Natural killer cell treated with Interleukin-12 subunit alpha and Interleukin-12 subunit beta and Interleukin-15 and Interleukin-18, amount 100 ng/mL, for 72 hours (primary cell): ENCODE results near the gene ADORA3. TPM values are rescaled to one million over a fixed set of nuclear protein-coding genes. Genes with fewer than 3 reads are reported as not detected.
A peak's percentile ranks its signal among the peaks of the same experiment; 100 is the strongest.

Experiments
- ATAC-seq, 2 donors: fragments of 150-1000 bp; cut with Tn5 transposase in 1 of 2; sonication (Bioruptor Pico), chemical (Tn5 transposase) in 1 of 2; 2 replicates each; pipeline ENCODE4 v1.10.0; 2021
- DNase-seq: peaks from one replicate; pipeline ENCODE4 v3.0.0; 2022; ENCODE audit warnings: low spot score
- H3K27ac Mint-ChIP-seq, 2 donors: 1 replicate in 1 of 2; 2 replicates in 1 of 2; pipeline ENCODE4 v1.8.0; 2022; ENCODE audit warnings: mixed read lengths in 2 of 2, mild to moderate bottlenecking in 1 of 2, moderate library complexity in 1 of 2
- H3K27me3 Mint-ChIP-seq, 2 donors: 1 replicate in 1 of 2; 2 replicates in 1 of 2; pipeline ENCODE4 v1.8.0; 2022; ENCODE audit warnings: mixed read lengths in 2 of 2
- H3K36me3 Mint-ChIP-seq: one replicate; pipeline ENCODE4 v1.8.0; 2022; ENCODE audit warnings: mixed read lengths
- H3K4me1 Mint-ChIP-seq, 2 donors: 1 replicate in 1 of 2; 2 replicates in 1 of 2; pipeline ENCODE4 v1.8.0; 2022; ENCODE audit warnings: low read depth in 2 of 2, mixed read lengths in 2 of 2, mild to moderate bottlenecking in 1 of 2
- H3K4me3 Mint-ChIP-seq: one replicate; pipeline ENCODE4 v1.8.0; 2022; ENCODE audit warnings: mixed read lengths
- H3K9me3 Mint-ChIP-seq: 2 replicates; pipeline ENCODE4 v1.8.0; 2022; ENCODE audit warnings: mixed read lengths
- total RNA-seq, 2 donors: library from RNA; stranded (reverse); gene quantifications; one replicate each; pipeline ENCODE4 v1.2.3, GENCODE V29; 2022

Gene ADORA3
- total RNA-seq, 2 donors from 2014 or later, result not detected

- no peaks in the 10 kb centered on the region for H3K36me3 Mint-ChIP-seq
- no peak for DNase-seq
- H3K27me3 Mint-ChIP-seq, result no peaks in the 10 kb centered on the region
- H3K4me1 Mint-ChIP-seq, result peaks cover 17 to 24% of the 10 kb centered on the region in 2 donors
- peak overlapping the region; percentile 76 for H3K4me3 Mint-ChIP-seq
- H3K27ac Mint-ChIP-seq, result peak overlapping the region; percentile 6 to 44
- peak; percentile 66 to 76 for ATAC-seq
- H3K9me3 Mint-ChIP-seq, result no peaks in the 10 kb centered on the region
Observed at GRCh38 chr1:111516005-111516535, 12.6 kb upstream of the ADORA3 start.

- Mint-ChIP-seq H3K36me3 (no peaks in the 10 kb centered on the region), H3K4me1 (peaks cover 17 to 24% of the 10 kb centered on the region in 2 donors), H3K27me3 (no peaks in the 10 kb centered on the region), H3K9me3 (no peaks in the 10 kb centered on the region), H3K27ac (peak overlapping the region in 1 of 2 donors; percentile 57), H3K4me3 (peak overlapping the region; percentile 76)
- DNase-seq (no peak), ATAC-seq (peak; percentile 55 to 77)
Observed at GRCh38 chr1:111515291-111516004, 12.0 kb upstream of the ADORA3 start.

- ATAC-seq (no peak), DNase-seq (no peak)
- H3K4me1 Mint-ChIP-seq, result peaks cover 22 to 32% of the 10 kb centered on the region in 2 donors
- no peaks in the 10 kb centered on the region for H3K9me3 Mint-ChIP-seq
- no peaks in the 10 kb centered on the region for H3K36me3 Mint-ChIP-seq
- no peak overlapping the region for H3K27ac Mint-ChIP-seq
- H3K4me3 Mint-ChIP-seq, result no peak overlapping the region
- no peaks in the 10 kb centered on the region for H3K27me3 Mint-ChIP-seq
Observed at GRCh38 chr1:111513410-111514020, 10.1 kb upstream of the ADORA3 start.

GRCh38 chr1:111512931-111513330 is 9.5 kb upstream of the ADORA3 start:
- H3K4me1 Mint-ChIP-seq, result peaks cover 26 to 34% of the 10 kb centered on the region in 2 donors
- H3K36me3 Mint-ChIP-seq, result no peaks in the 10 kb centered on the region
- H3K27ac Mint-ChIP-seq, result peak overlapping the region in 1 of 2 donors; percentile 26
- no peaks in the 10 kb centered on the region for H3K27me3 Mint-ChIP-seq
- no peak for DNase-seq
- no peak for ATAC-seq
- no peak overlapping the region for H3K4me3 Mint-ChIP-seq
- no peaks in the 10 kb centered on the region for H3K9me3 Mint-ChIP-seq

GRCh38 chr1:111512132-111512889 is 8.9 kb upstream of the ADORA3 start:
- ATAC-seq (no peak), DNase-seq (no peak)
- Mint-ChIP-seq H3K4me3 (no peak overlapping the region), H3K36me3 (no peaks in the 10 kb centered on the region), H3K4me1 (peaks cover 25 to 28% of the 10 kb centered on the region in 2 donors), H3K27me3 (no peaks in the 10 kb centered on the region), H3K9me3 (no peaks in the 10 kb centered on the region), H3K27ac (peak overlapping the region in 1 of 2 donors; percentile 26)

GRCh38 chr1:111511370-111511769 is 7.9 kb upstream of the ADORA3 start:
- Mint-ChIP-seq H3K27me3 (no peaks in the 10 kb centered on the region), H3K36me3 (no peaks in the 10 kb centered on the region), H3K9me3 (no peaks in the 10 kb centered on the region), H3K4me1 (peaks cover 22% of the 10 kb centered on the region in 2 donors), H3K27ac (no peak overlapping the region), H3K4me3 (no peak overlapping the region)
- DNase-seq (no peak), ATAC-seq (no peak)

- no peak for ATAC-seq
- no peak overlapping the region for H3K27ac Mint-ChIP-seq
- H3K4me3 Mint-ChIP-seq, result no peak overlapping the region
- no peak for DNase-seq
- peaks cover 19 to 26% of the 10 kb centered on the region in 2 donors for H3K4me1 Mint-ChIP-seq
- H3K9me3 Mint-ChIP-seq, result no peaks in the 10 kb centered on the region
- no peaks in the 10 kb centered on the region for H3K27me3 Mint-ChIP-seq
- H3K36me3 Mint-ChIP-seq, result no peaks in the 10 kb centered on the region
Observed at GRCh38 chr1:111509997-111510375, 6.6 kb upstream of the ADORA3 start.

- ATAC-seq (peak; percentile 90), DNase-seq (peak; percentile 87)
- no peak overlapping the region for H3K27ac Mint-ChIP-seq
- H3K4me1 Mint-ChIP-seq, result peaks cover 24 to 32% of the 10 kb centered on the region in 2 donors
- no peaks in the 10 kb centered on the region for H3K27me3 Mint-ChIP-seq
- no peaks in the 10 kb centered on the region for H3K36me3 Mint-ChIP-seq
- peak overlapping the region; percentile 81 for H3K4me3 Mint-ChIP-seq
- H3K9me3 Mint-ChIP-seq, result no peaks in the 10 kb centered on the region
Observed at GRCh38 chr1:111507411-111508201, 4.2 kb upstream of the ADORA3 start.

- peak overlapping the region; percentile 34 to 45 for H3K27ac Mint-ChIP-seq
- no peak overlapping the region for H3K4me3 Mint-ChIP-seq
- H3K9me3 Mint-ChIP-seq, result no peaks in the 10 kb centered on the region
- ATAC-seq, result no peak
- peaks cover 24 to 32% of the 10 kb centered on the region in 2 donors for H3K4me1 Mint-ChIP-seq
- DNase-seq, result no peak
- no peaks in the 10 kb centered on the region for H3K36me3 Mint-ChIP-seq
- no peaks in the 10 kb centered on the region for H3K27me3 Mint-ChIP-seq
Observed at GRCh38 chr1:111506561-111506960, 3.1 kb upstream of the ADORA3 start.

- DNase-seq (peak; percentile 59), ATAC-seq (no peak)
- Mint-ChIP-seq H3K27ac (peak overlapping the region; percentile 34 to 45), H3K4me1 (peaks cover 24 to 32% of the 10 kb centered on the region in 2 donors), H3K9me3 (no peaks in the 10 kb centered on the region), H3K27me3 (no peaks in the 10 kb centered on the region), H3K36me3 (no peaks in the 10 kb centered on the region), H3K4me3 (no peak overlapping the region)
Observed at GRCh38 chr1:111505641-111506119, 2.2 kb upstream of the ADORA3 start.

GRCh38 chr1:111504097-111504496 is 664 bp upstream of the ADORA3 start:
- Mint-ChIP-seq H3K4me3 (no peak overlapping the region), H3K36me3 (no peaks in the 10 kb centered on the region), H3K27me3 (no peaks in the 10 kb centered on the region), H3K4me1 (peaks cover 18 to 26% of the 10 kb centered on the region in 2 donors), H3K9me3 (no peaks in the 10 kb centered on the region), H3K27ac (peak overlapping the region in 1 of 2 donors; percentile 58)
- no peak for ATAC-seq
- no peak for DNase-seq

- Mint-ChIP-seq H3K9me3 (peaks cover 1% of the 10 kb centered on the region), H3K36me3 (peaks cover 2% of the 10 kb centered on the region), H3K27ac (no peak overlapping the region), H3K4me1 (peaks cover 20% of the 10 kb centered on the region in 2 donors), H3K27me3 (no peaks in the 10 kb centered on the region), H3K4me3 (no peak overlapping the region)
- ATAC-seq, result no peak
- no peak for DNase-seq
Observed at GRCh38 chr1:111501645-111502044, 1.8 kb downstream of the ADORA3 start.
